ENCODE data around the gene RNF223.
A peak's percentile ranks its signal among the peaks of the same experiment; 100 is the strongest.

RNF223 gene

GRCh38 chr1:1041092-1041523, 33.0 kb downstream of the RNF223 start:
- Histone ChIP-seq H3K4me3 (ENCODE audit: low read length) (no peak overlapping the region; the same call in 1 of the 2 replicates), H3K9ac (ENCODE audit: low read depth, low read length) (no peak overlapping the region), H3K36me3 (ENCODE audit: insufficient read depth, low read depth, low read length) (peaks cover 22% of the 10 kb centered on the region; the same call in 1 of the 2 replicates), H3K27me3 (ENCODE audit: insufficient read depth, low read length) (peaks cover 43% of the 10 kb centered on the region), H3K4me1 (ENCODE audit: insufficient read depth, low read length) (no peaks in the 10 kb centered on the region; the same call in 1 of the 2 replicates), H3K27ac (ENCODE audit: low read length) (no peak overlapping the region), H3K9me3 (ENCODE audit: insufficient read depth, low read depth, low read length) (no peaks in the 10 kb centered on the region)

DNA sequence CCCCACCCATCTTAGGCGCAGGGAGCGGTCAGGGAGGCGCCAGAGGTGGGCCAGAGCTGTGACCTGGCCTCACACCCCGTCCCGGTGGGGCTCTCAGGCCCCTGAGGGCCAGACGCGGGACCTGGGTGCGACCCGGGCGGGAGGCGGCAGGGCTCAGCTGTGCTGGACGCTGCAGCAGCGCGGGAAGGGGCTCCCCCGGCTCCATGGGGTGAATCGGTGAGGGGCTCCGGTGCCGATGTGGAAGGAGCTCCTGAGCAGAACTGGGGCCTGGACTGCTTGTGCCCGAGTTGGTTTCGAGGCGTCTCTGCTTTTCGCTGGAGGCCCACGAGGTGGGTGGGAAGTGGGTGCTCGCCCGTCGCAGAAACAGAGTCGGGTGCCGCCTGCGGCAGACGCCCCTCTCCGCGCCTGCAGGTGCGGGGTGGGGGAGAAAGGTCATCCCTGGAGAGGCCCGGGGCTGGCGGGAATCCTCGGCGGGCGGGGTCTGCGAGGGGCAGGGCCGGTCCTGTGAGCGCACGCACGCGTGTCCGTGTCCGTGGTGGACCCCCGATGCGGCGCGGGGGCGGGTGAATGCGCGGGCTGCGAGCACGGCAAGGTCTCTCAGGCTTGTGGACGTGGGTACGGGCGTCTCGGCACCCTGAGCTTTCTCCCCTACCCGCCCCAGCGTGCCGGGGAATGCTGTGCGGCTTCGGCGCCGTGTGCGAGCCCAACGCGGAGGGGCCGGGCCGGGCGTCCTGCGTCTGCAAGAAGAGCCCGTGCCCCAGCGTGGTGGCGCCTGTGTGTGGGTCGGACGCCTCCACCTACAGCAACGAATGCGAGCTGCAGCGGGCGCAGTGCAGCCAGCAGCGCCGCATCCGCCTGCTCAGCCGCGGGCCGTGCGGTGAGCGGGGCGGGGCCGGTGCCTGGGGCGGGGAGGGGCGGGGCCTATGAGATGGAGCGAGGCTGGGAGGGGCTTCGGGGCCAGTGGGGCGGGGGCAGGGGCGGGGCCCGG, 33.8 kb downstream of the RNF223 start:
- Histone ChIP-seq H3K9ac (ENCODE audit: low read depth, low read length) (no peak overlapping the region), H3K9me3 (ENCODE audit: insufficient read depth, low read depth, low read length) (no peaks in the 10 kb centered on the region), H3K36me3 (ENCODE audit: insufficient read depth, low read depth, low read length) (peaks cover 22% of the 10 kb centered on the region; the same call in 1 of the 2 replicates), H3K4me1 (ENCODE audit: insufficient read depth, low read length) (no peaks in the 10 kb centered on the region; the same call in 1 of the 2 replicates), H3K4me3 (ENCODE audit: low read length) (peak overlapping the region; percentile 51; the same call in 1 of the 2 replicates), H3K27me3 (ENCODE audit: insufficient read depth, low read length) (peaks cover 51% of the 10 kb centered on the region), H3K27ac (ENCODE audit: low read length) (no peak overlapping the region)

GRCh38 chr1:1039145-1039910, 34.8 kb downstream of the RNF223 start:
- H3K9me3 ChIP-seq (ENCODE audit: insufficient read depth, low read depth, low read length): no peaks in the 10 kb centered on the region
- no peak overlapping the region for H3K4me3 ChIP-seq (ENCODE audit: low read length)
- no peak overlapping the region for H3K27ac ChIP-seq (ENCODE audit: low read length)
- peaks cover 59% of the 10 kb centered on the region for H3K27me3 ChIP-seq (ENCODE audit: insufficient read depth, low read length)
- H3K9ac ChIP-seq (ENCODE audit: low read depth, low read length): no peak overlapping the region
- peaks cover 16% of the 10 kb centered on the region; the same call in 1 of the 2 replicates for H3K36me3 ChIP-seq (ENCODE audit: insufficient read depth, low read depth, low read length)
- H3K4me1 ChIP-seq (ENCODE audit: insufficient read depth, low read length): peaks cover 2% of the 10 kb centered on the region; the same call in 1 of the 2 replicates

DNA sequence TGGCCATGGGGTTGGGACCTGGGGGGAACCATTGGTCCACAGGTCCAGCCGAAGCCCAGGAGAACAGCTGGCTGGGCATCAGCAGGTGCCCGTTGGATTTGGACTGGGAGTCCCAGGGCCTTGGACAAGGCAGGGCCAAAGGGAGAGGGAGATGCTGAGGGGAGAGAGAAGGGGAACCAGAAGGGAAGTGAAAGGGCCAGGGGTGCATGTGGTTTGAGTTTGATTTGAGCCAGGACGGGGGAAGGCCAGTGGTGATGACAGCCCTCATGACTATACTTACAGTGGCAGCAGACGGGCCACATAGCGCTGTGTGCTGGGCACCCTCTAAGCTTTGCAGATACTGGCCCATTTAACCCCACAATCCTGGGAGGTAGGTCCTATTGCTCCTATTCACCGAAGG, 35.4 kb downstream of the RNF223 start:
- peaks cover 63% of the 10 kb centered on the region for H3K27me3 ChIP-seq (ENCODE audit: insufficient read depth, low read length)
- H3K4me3 ChIP-seq (ENCODE audit: low read length): no peak overlapping the region
- peaks cover 13% of the 10 kb centered on the region; the same call in 1 of the 2 replicates for H3K36me3 ChIP-seq (ENCODE audit: insufficient read depth, low read depth, low read length)
- no peaks in the 10 kb centered on the region for H3K9me3 ChIP-seq (ENCODE audit: insufficient read depth, low read depth, low read length)
- H3K27ac ChIP-seq (ENCODE audit: low read length): no peak overlapping the region
- H3K9ac ChIP-seq (ENCODE audit: low read depth, low read length): no peak overlapping the region
- peaks cover 3% of the 10 kb centered on the region; the same call in 1 of the 2 replicates for H3K4me1 ChIP-seq (ENCODE audit: insufficient read depth, low read length)

DNA sequence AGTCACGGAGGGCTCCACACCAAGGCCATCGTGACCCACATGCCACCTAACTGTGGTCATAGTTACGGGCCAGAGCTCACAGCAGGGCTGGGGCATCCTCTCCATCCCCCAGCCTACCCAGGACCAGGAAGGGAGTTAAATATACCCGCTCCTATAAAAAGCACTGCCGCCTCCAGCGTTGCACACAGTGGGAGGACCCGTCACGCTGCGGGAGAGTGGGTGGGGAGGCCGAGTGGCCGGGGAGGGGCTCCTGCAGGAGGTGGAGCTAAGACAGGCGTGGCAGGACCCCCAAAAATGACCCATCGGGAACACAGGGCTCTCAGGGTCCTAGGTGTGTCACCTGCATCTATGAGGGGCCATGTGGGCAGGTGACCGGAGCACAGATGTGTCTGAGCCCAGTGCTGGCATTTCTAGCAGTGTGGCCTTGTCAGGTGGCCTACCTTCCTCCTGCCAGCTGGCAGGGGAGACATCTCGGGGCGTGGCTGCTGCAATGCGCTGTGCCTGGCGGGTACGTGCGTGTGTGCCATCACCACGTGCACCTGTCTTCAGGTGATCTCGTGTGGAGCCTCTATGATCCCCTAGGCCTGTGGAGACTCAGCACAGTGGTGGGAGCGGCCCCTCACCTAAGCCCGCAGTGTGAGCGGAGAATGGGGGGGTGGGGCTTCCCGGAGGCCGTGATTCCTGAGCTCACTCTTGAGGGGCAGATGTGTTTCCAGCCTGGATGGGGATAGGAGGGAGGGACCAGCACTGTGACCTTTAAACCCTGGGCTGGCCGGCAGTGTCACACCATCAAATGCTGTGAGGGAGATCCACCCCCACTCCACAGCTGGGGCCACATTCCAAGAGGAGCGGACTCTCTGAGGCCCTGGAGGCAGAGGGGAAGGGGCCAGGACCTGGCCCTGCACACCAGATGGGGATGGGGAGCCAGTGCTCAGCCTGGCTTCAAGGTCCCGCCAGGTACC, 36.5 kb downstream of the RNF223 start:
- H3K9me3 ChIP-seq (ENCODE audit: insufficient read depth, low read depth, low read length): no peaks in the 10 kb centered on the region
- no peak overlapping the region for H3K27ac ChIP-seq (ENCODE audit: low read length)
- peaks cover 63% of the 10 kb centered on the region for H3K27me3 ChIP-seq (ENCODE audit: insufficient read depth, low read length)
- 0 out of 2 replicates have a peak, but pooled peaks cover 6% of the 10 kb centered on the region for H3K36me3 ChIP-seq (ENCODE audit: insufficient read depth, low read depth, low read length)
- peaks cover 3% of the 10 kb centered on the region; the same call in 1 of the 2 replicates for H3K4me1 ChIP-seq (ENCODE audit: insufficient read depth, low read length)
- H3K9ac ChIP-seq (ENCODE audit: low read depth, low read length): no peak overlapping the region
- H3K4me3 ChIP-seq (ENCODE audit: low read length): no peak overlapping the region

- Histone ChIP-seq H3K27ac (ENCODE audit: low read length) (no peak overlapping the region), H3K27me3 (ENCODE audit: insufficient read depth, low read length) (peaks cover 69% of the 10 kb centered on the region), H3K4me3 (ENCODE audit: low read length) (no peak overlapping the region), H3K4me1 (ENCODE audit: insufficient read depth, low read length) (peaks cover 3% of the 10 kb centered on the region; the same call in 1 of the 2 replicates), H3K9ac (ENCODE audit: low read depth, low read length) (no peak overlapping the region), H3K9me3 (ENCODE audit: insufficient read depth, low read depth, low read length) (no peaks in the 10 kb centered on the region), H3K36me3 (ENCODE audit: insufficient read depth, low read depth, low read length) (0 out of 2 replicates have a peak, but pooled peaks cover 6% of the 10 kb centered on the region)
Measured at GRCh38 chr1:1035291-1035943, 38.7 kb downstream of the RNF223 start.

GRCh38 chr1:1034439-1034781, 39.7 kb downstream of the RNF223 start:
- H3K4me1 ChIP-seq (ENCODE audit: insufficient read depth, low read length): peaks cover 3% of the 10 kb centered on the region; the same call in 1 of the 2 replicates
- H3K9me3 ChIP-seq (ENCODE audit: insufficient read depth, low read depth, low read length): no peaks in the 10 kb centered on the region
- H3K4me3 ChIP-seq (ENCODE audit: low read length): peak overlapping the region; percentile 59; the same call in 1 of the 2 replicates
- peaks cover 59% of the 10 kb centered on the region for H3K27me3 ChIP-seq (ENCODE audit: insufficient read depth, low read length)
- H3K36me3 ChIP-seq (ENCODE audit: insufficient read depth, low read depth, low read length): 0 out of 2 replicates have a peak, but pooled peaks cover 6% of the 10 kb centered on the region
- no peak overlapping the region; the same call in 1 of the 2 replicates for H3K9ac ChIP-seq (ENCODE audit: low read depth, low read length)
- no peak overlapping the region for H3K27ac ChIP-seq (ENCODE audit: low read length)

DNA sequence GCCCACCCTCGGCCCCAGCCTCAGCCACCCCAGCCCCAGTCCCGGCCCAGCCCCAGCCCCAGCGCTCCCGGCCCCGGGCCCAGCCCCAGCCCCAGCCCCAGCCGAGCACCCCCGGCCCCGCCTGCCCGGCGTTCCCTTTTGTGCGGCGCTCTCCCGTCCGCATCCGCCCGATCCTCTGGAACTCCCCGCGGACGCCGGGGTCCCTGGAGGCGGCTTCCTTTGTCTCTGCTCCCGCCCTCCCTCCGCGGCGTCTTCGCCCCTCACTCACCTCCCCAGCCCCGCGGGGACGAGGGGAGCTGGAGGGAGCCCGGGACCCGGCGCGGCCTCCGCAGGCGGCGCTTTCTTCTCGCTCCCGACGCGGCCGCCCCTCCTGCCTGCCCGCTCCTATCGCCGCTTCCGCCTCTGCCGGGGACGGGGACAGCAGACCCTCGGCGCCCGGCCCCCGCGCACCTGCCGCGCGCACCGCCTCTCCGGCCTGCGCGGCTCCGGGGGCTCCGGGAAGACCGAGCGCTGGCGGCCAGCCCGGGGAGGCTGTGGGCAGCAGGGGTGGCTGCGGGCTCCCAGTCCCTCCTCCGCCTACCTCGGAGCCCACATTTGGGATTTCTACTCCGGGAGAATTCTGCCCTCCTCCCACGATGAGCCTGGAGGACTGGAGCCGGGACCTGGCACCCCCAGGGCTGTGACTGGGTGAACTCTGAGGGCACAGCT, 40.2 kb downstream of the RNF223 start:
- peaks cover 3% of the 10 kb centered on the region; the same call in 1 of the 2 replicates for H3K4me1 ChIP-seq (ENCODE audit: insufficient read depth, low read length)
- H3K4me3 ChIP-seq (ENCODE audit: low read length): peak overlapping the region; percentile 59; the same call in 1 of the 2 replicates
- H3K27ac ChIP-seq (ENCODE audit: low read length): no peak overlapping the region
- H3K9me3 ChIP-seq (ENCODE audit: insufficient read depth, low read depth, low read length): no peaks in the 10 kb centered on the region
- 0 out of 2 replicates have a peak, but pooled peaks cover 6% of the 10 kb centered on the region for H3K36me3 ChIP-seq (ENCODE audit: insufficient read depth, low read depth, low read length)
- H3K27me3 ChIP-seq (ENCODE audit: insufficient read depth, low read length): peaks cover 54% of the 10 kb centered on the region
- no peak overlapping the region; the same call in 1 of the 2 replicates for H3K9ac ChIP-seq (ENCODE audit: low read depth, low read length)

DNA sequence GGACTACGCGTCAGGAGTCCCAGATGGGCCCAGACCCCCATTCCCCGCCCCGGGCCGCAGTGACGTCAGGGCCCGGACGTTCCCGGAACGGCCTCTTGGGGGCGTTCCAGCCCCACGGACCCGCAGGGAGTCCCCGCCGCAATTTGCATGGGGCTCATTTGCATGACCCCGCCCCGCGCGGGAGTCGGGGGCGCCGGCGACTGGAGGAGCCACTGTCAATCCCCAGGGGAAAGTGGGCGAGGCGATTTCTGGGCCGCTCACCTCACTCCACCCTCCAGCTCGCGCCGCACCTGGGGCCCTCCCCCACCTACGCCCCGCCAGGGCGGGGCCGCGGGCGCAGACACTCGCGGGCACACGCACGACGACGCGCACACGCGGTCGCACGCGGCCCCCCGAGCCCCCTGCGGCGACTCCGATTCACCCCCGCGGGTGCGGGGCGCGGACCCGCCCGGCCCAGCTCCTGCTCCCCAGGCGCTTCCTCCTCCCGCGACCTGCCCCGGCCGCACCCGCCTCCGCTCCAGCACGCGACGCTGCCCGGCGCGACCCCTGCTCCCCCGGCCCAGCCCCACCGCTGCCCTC, 41.0 kb downstream of the RNF223 start:
- no peaks in the 10 kb centered on the region for H3K9me3 ChIP-seq (ENCODE audit: insufficient read depth, low read depth, low read length)
- H3K9ac ChIP-seq (ENCODE audit: low read depth, low read length): no peak overlapping the region
- peaks cover 3% of the 10 kb centered on the region; the same call in 1 of the 2 replicates for H3K4me1 ChIP-seq (ENCODE audit: insufficient read depth, low read length)
- peaks cover 46% of the 10 kb centered on the region for H3K27me3 ChIP-seq (ENCODE audit: insufficient read depth, low read length)
- H3K36me3 ChIP-seq (ENCODE audit: insufficient read depth, low read depth, low read length): 0 out of 2 replicates have a peak, but pooled peaks cover 6% of the 10 kb centered on the region
- peak overlapping the region; percentile 51; the same call in 1 of the 2 replicates for H3K4me3 ChIP-seq (ENCODE audit: low read length)
- H3K27ac ChIP-seq (ENCODE audit: low read length): no peak overlapping the region
